ENCODE data around the gene PSTPIP2.

DNA sequence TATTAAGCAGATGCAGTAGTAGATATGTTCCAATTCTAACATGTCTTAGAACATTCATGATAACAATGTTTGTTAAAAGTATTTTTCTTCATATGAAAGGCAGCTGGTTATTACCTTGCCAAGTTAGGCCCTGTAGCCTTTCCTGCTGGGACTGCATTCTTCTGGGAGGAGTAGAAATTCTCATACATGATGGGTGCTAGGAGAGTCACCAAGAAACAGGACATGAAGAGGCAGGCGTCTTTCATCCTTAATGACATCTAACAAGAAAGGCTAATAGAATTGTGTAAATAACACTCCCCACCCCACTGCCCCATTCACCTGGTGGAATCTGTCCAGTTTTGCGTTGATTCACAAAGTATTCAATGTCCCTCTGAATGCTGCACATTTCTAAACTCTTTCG lies 80.3 kb downstream of the PSTPIP2 start:
- TF ChIP-seq GATA3 (IDR thresholded peaks at IDR 0.05; ENCODE audit: low read depth, low read length) = no peak
- TF ChIP-seq GATA2 (IDR thresholded peaks at IDR 0.05; ENCODE audit: low read depth, low read length) = no peak
